Measurements from ENCODE around the gene CACNA1G.

CACNA1G gene

GRCh38 chr17:50590946-50591737 lies 30.6 kb downstream of the CACNA1G start:
- no peak for FAIRE-seq

- no peak for FAIRE-seq
These were observed 32.8 kb downstream of the CACNA1G start for GRCh38 chr17:50593321-50593720.

- FAIRE-seq: no peak
These were observed 33.8 kb downstream of the CACNA1G start for GRCh38 chr17:50594128-50594823.

GRCh38 chr17:50594892-50595291 lies 34.4 kb downstream of the CACNA1G start:
- FAIRE-seq: no peak

GRCh38 chr17:50596191-50597037 lies 35.9 kb downstream of the CACNA1G start:
- FAIRE-seq: no peak

- no peak for FAIRE-seq
These were observed 38.0 kb downstream of the CACNA1G start for GRCh38 chr17:50598487-50598886.

- no peak for FAIRE-seq
These were observed 39.1 kb downstream of the CACNA1G start for GRCh38 chr17:50599606-50600005.

- FAIRE-seq: no peak
These were observed 41.4 kb downstream of the CACNA1G start for GRCh38 chr17:50601823-50602375.

- FAIRE-seq: no peak
These were observed 42.3 kb downstream of the CACNA1G start for GRCh38 chr17:50602836-50603235.

GRCh38 chr17:50603340-50603739 lies 42.8 kb downstream of the CACNA1G start:
- FAIRE-seq: no peak

GRCh38 chr17:50604513-50604912 lies 44.0 kb downstream of the CACNA1G start:
- no peak for FAIRE-seq

- FAIRE-seq: no peak
These were observed 44.9 kb downstream of the CACNA1G start for GRCh38 chr17:50605429-50605828.

- no peak for FAIRE-seq
These were observed 47.1 kb downstream of the CACNA1G start for GRCh38 chr17:50607522-50608175.

GRCh38 chr17:50608700-50609379 lies 48.3 kb downstream of the CACNA1G start:
- no peak for FAIRE-seq

- no peak for FAIRE-seq
These were observed 49.0 kb downstream of the CACNA1G start for GRCh38 chr17:50609380-50610074.

GRCh38 chr17:50611634-50612033 lies 51.1 kb downstream of the CACNA1G start:
- no peak for FAIRE-seq

GRCh38 chr17:50612281-50612680 lies 51.8 kb downstream of the CACNA1G start:
- FAIRE-seq: no peak

- FAIRE-seq: no peak
These were observed 52.8 kb downstream of the CACNA1G start for GRCh38 chr17:50613007-50613992.

- FAIRE-seq: no peak
These were observed 54.0 kb downstream of the CACNA1G start for GRCh38 chr17:50614471-50615051.

- FAIRE-seq: no peak
These were observed 55.3 kb downstream of the CACNA1G start for GRCh38 chr17:50615828-50616227.

All from TTC549 (cell line).